ENCODE results near the gene DYNC2H1. TPM values are rescaled to one million over a fixed set of nuclear protein-coding genes. Genes with fewer than 3 reads are reported as not detected.

Gene DYNC2H1
- total RNA-seq, 1 donor from 2014 or later: 25.3 TPM

DNA sequence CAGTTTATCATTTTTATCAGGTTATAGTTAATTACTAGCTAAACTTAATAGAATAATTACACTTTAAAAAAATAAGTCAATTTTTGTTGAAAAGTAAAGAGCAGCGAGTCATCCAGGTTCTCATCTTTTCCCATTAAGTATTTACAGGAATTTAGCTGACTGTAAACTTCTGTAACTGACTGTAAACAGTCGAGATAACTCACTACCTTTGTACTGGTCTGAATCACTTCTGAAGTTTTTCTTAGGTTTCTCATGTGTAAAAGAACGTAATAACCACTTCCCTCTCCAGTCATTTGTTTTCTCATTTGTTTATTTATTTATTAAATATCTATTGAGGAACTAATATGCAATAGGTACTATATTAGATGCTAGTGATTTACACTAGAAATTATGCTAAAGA is 270.8 kb downstream of the DYNC2H1 start:
- no peak for TF ChIP-seq POLR2AphosphoS5 (IDR thresholded peaks at IDR 0.05; ENCODE audit: insufficient read depth in 1 of 2, low read depth in 1 of 2)
- no peak for TF ChIP-seq POLR2A (IDR thresholded peaks at IDR 0.05)
- TF ChIP-seq CTCF (IDR thresholded peaks at IDR 0.05): no peak
- H3K36me3 ChIP-seq: no peaks in the 10 kb centered on the region
- no peaks in the 10 kb centered on the region for H3K4me1 ChIP-seq
- no peaks in the 10 kb centered on the region for H3K27me3 ChIP-seq
- no peak for DNase-seq (ENCODE audit: extremely low spot score in 2 of 2)
- H3K4me3 ChIP-seq: no peak overlapping the region
- no peaks in the 10 kb centered on the region for H3K9me3 ChIP-seq
- no peak overlapping the region for H3K27ac ChIP-seq
- intact Hi-C loops (cut with DNase I): no loop called here

DNA sequence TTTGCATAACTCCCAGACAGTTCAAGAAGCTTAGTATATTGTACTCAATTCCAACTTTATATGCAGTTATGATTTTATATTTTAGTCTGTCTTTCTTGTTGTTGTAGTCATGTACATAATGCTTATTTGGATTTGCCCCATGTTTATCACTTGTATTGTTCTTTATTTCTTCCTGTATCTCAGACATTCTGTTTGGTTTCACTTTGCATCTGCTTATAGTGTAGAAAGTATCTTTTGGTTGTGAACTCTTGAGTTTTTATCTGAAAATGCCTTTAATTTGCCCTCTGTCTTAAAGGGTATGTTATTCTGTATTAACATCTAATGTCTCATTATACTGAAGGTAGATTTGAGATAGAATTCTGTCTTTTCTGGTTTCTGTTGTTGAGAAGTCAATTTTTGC is 275.4 kb downstream of the DYNC2H1 start:
- intact Hi-C loops (cut with DNase I): no loop called here
- H3K27me3 ChIP-seq: no peaks in the 10 kb centered on the region
- no peak overlapping the region for H3K4me3 ChIP-seq
- H3K4me1 ChIP-seq: no peaks in the 10 kb centered on the region
- no peak overlapping the region for H3K27ac ChIP-seq
- TF ChIP-seq POLR2A (IDR thresholded peaks at IDR 0.05) (no peak), CTCF (IDR thresholded peaks at IDR 0.05) (no peak), POLR2AphosphoS5 (IDR thresholded peaks at IDR 0.05; ENCODE audit: insufficient read depth in 1 of 2, low read depth in 1 of 2) (no peak)
- H3K36me3 ChIP-seq: no peaks in the 10 kb centered on the region
- DNase-seq (ENCODE audit: extremely low spot score in 2 of 2): no peak
- H3K9me3 ChIP-seq: no peaks in the 10 kb centered on the region

DNA sequence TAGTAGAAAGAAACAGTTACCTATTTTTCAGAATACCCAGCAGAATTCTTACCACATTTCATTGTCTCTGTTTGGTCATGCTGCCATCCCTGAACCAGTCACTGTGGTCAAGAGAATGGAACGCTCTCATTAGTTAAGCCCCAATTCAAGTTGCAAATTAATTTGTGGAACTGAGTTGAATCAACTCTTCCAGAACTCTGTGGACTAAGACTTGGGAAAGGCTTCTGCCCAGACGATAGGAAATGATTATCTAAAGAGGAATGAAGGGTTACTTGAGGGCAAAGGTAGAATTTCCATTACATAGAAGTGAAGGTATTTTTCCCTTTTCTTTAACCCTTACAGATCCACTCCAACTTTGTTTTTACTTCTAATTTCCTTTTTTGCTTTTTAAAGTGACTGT is 286.4 kb downstream of the DYNC2H1 start:
- intact Hi-C loops (cut with DNase I): no loop called here
- TF ChIP-seq POLR2A (IDR thresholded peaks at IDR 0.05) (no peak), POLR2AphosphoS5 (IDR thresholded peaks at IDR 0.05; ENCODE audit: insufficient read depth in 1 of 2, low read depth in 1 of 2) (no peak), CTCF (IDR thresholded peaks at IDR 0.05) (no peak)

GRCh38 chr11:103396237-103396636 is 287.0 kb downstream of the DYNC2H1 start:
- H3K27ac ChIP-seq: no peak overlapping the region

More for the DNA sequence above, 286.4 kb downstream of the DYNC2H1 start:
- H3K27me3 ChIP-seq: no peaks in the 10 kb centered on the region
- H3K4me3 ChIP-seq: no peak overlapping the region
- no peaks in the 10 kb centered on the region for H3K9me3 ChIP-seq
- no peaks in the 10 kb centered on the region for H3K4me1 ChIP-seq
- no peaks in the 10 kb centered on the region for H3K36me3 ChIP-seq
- no peak for DNase-seq (ENCODE audit: extremely low spot score in 2 of 2)
- H3K27ac ChIP-seq: no peak overlapping the region

GRCh38 chr11:103397369-103397768 is 288.1 kb downstream of the DYNC2H1 start:
- intact Hi-C loops (cut with DNase I): no loop called here
- no peak for DNase-seq (ENCODE audit: extremely low spot score in 2 of 2)
- Histone ChIP-seq H3K36me3 (no peaks in the 10 kb centered on the region), H3K9me3 (no peaks in the 10 kb centered on the region), H3K4me1 (no peaks in the 10 kb centered on the region), H3K27ac (no peak overlapping the region), H3K4me3 (no peak overlapping the region), H3K27me3 (no peaks in the 10 kb centered on the region)
- no peak for TF ChIP-seq POLR2A (IDR thresholded peaks at IDR 0.05)
- no peak for TF ChIP-seq CTCF (IDR thresholded peaks at IDR 0.05)
- TF ChIP-seq POLR2AphosphoS5 (IDR thresholded peaks at IDR 0.05; ENCODE audit: insufficient read depth in 1 of 2, low read depth in 1 of 2): no peak

More at GRCh38 chr11:103396237-103396636, 287.0 kb downstream of the DYNC2H1 start:
- TF ChIP-seq POLR2AphosphoS5 (IDR thresholded peaks at IDR 0.05; ENCODE audit: insufficient read depth in 1 of 2, low read depth in 1 of 2) (no peak), POLR2A (IDR thresholded peaks at IDR 0.05) (no peak), CTCF (IDR thresholded peaks at IDR 0.05) (no peak)
- Histone ChIP-seq H3K9me3 (no peaks in the 10 kb centered on the region), H3K4me1 (no peaks in the 10 kb centered on the region), H3K36me3 (no peaks in the 10 kb centered on the region), H3K4me3 (no peak overlapping the region), H3K27me3 (no peaks in the 10 kb centered on the region)
- intact Hi-C loops (cut with DNase I): no loop called here
- no peak for DNase-seq (ENCODE audit: extremely low spot score in 2 of 2)
